Stimulated activated CD4-positive, alpha-beta T cell treated with anti-CD3 and anti-CD28 coated beads, Interleukin-12 subunit alpha, Interleukin-12 subunit beta, amount 100 ng/mL, for 4 hours (primary cell): Measurements from ENCODE around the gene CTIF.
A peak's percentile ranks its signal among the peaks of the same experiment; 100 is the strongest.

Experiments used
- DNase-seq: peaks from one replicate; pipeline ENCODE4 v3.0.0-alpha.2; 2020

The CTIF gene

DNA sequence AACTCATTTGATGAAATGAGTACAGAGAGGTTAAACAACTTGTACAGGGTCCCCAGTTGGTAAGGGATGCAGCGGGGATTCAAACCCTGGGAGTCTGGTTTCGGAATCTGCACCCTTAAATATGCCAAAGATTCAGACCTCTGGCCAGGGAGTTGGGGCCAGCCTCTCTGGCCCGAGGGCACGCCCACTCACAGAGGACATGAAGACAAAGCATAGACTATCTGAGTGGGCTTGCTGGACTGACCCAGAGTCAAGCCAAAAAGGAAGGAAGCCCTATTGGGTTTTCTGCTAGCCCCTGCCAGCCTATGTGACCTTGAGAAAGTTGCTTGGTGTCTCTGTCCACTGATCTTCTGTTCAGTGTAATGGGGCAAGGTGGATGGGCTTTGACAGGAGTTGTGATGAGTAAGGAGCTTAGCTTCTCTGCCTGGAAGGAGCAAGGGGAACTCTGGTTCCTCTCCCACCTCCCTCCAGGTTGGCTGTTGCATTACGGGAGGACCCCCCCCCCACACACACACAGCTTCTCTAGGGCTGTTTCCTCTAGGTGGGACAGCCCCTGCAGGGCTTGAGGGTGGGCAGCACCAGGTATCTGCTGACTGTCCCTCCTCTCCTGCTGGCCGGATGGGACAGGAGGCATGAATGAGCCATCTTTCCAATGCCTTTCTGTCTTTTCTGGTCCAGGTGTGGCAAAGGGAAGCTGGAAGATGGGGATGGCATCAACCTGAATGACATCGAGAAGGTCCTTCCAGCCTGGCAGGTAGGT is 131.3 kb downstream of the CTIF start:
- DNase-seq, result no peak

DNA sequence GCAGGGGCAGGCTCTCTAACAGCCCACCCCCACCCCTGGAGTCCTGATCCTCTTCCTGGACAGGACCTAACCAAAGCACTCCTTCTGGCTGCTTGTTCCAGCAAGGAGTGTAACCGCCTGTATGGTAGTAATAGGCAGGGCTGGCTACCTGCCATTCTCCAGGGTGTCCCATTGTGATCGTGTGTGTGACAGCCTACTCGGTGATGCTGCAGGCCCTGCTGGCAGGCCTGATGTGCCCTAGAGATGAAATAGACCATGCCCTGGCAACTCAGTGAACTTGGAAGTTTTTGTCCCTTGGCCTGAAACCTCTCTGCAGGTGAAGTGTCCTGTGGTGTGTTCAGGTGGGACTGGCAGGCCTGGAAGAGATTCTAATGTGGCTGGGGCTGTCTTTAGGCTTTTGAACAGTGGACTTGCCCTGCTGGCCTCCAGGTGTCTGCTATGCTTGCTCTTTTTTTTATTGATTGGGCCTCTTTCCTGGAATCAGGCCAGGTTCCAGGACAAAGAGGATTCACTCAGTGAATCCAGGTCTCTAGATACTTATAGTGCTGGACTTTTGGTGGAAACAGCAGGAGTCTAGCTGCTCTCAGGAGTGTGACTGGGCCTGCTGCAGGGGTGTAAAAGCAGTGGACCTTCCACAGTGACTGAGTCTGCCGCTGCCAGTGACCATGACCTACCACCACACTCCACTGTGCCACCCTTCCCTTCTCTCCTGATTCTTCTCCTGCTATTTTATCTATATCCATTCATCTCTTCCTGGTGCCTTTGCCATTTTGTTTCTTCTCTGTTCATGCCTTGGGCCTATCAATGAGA is 132.1 kb downstream of the CTIF start:
- no peak for DNase-seq

DNA sequence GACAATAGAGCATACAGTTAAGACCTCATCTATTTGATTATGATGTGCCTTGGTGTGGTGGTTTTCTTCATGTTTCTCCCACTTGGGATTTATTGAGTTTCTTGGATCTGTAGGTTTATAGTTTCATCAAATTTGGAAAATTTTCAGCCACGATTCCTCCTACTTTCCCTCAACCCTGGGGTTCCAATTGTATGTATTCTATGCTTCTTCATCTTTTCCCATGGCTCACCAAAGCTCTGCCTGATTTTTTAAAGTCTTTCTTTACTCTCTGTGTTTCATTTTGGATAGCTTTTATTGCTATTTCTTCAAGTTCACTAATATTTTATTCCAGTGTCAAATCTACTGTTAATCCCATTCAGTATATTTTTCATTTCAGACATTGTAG is 132.7 kb downstream of the CTIF start:
- DNase-seq, result no peak

DNA sequence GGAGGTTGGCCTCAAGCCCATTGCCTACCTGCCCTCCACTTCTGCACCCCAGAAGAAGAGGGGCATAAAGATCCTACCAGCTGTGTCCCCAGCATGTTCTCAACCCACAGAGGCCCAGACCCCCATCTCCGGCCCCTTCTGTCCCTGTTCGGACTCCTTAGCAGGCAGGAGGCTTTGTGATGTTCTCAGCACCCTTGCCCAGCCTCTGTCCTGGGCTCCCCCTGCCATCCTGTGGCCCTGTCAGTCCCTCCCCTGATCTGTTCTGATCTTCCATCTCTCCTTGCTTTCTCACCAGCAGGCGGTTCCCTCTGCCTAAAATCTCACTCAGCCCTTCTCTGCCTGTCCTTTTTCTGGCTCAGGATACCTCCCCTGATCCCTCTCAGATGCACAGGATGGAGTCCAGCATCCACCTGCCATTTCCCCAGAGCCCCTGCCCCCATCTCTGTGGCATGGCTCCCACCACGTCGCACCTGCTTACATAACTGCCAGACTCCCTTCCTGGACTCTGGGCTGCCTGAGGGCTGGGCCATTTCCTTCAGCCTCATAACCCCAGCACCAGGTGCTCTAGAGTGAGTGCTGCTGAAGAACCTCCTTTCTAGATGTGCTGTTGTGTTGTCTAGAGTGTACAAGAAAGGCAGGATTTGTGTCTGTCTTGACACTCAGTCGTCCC is 134.0 kb downstream of the CTIF start:
- no peak for DNase-seq

DNA sequence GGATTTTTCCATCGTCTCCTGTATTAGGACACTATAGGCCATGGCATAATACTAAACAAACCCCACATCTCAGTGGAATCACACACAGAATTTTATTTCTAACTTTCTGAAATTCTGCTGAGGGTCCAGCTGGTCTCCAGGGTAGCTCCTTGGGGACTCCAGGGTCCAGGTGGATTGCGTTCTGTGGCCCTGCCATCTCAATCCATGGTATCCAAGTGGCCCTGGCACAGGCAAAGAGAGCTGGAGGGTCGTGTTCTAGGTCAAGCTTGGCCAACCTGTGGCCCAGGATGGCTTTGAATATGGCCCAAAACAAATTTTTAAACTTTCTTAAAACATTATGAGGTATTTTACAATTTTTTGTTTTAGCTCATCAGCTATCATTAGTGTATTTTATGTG is 134.6 kb downstream of the CTIF start:
- no peak for DNase-seq

DNA sequence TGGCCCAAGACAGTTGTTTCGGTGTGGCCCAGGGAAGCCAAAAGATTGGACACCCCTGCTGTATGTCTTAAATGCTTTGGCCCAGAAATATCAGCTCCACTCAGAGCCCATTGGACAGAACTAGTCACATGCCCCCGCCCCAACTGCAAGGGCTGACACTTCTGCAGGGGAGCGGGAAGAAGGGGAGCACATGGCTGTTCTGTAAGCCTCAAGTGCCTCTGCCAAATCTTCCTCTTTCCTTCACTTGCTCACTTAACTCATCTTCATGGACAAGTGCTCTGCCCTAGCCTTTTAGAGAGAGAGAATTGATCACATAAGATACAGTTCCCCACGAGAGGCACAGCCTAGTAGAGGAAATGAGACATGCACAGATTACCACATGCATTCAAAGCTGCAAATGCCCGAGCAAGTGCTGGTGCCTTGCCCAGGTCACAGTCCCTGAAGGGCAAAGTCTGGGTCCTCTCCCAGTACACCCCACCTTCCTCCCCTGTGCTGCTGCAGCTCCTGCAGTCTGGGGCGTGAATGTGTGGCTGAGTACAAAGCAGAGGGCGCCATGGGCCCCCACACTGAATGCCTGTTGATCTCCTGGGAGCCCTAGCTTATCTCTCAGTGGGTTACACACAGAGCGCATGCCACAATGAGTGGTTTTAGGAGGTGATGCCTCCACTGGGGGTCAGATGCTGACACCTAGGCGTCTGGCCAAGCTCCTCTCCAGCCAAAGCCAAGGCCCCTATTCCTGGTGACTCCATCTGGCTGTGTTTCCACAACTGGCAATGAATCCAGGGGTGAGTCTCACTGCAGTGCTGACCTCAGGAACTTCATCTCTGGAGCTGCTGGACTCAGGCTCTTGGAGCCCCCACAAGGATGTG is 135.3 kb downstream of the CTIF start:
- DNase-seq, result no peak

DNA sequence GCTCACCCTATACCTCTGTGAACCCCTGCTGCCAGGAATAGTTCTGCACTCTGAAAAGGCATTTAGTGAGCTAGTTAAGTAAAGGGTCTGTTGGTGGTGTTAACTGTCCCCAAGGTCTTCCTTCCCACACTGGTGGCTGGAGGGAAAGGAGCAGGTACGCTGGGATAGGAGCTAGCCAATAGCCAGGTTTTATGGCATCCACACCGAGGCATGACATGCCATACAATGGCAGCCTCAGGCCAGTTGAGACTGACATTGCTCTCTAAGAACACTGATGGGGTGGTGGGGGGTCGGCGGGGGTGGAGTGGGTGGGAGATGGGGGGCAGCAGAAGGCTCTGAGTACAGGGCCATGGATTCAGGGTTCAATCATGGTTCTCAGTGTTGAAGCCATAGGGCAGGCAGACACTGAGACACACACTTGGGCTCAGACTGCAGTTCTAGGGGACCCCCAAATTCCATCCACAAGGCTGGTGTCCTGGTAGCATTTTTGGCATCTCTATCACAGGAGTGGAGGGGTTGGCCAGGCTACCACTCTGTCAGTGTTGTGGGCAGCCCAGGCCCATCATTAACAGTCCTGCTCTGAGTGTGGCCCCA is 136.0 kb downstream of the CTIF start:
- DNase-seq, result no peak

DNA sequence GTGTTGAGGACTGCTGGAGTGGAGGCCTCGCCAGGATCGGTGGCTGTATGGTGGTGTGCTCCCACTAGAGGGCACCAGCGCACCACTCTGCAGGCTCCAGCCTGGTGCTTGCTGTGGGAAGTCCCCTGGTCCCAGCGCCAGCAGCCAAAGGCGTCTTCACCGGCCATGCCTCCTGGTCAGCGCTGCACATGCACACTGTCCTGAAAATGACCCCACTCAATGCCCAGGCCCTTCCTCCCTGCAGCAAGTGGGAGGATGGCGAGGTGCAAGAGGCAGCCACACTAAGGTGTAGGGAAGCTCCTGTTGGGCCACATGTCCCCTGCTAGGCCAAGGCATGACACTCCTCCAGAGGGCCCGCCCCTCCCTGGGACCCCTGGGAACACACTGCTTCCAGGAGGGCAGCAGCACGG is 136.5 kb downstream of the CTIF start:
- peak; percentile 82 for DNase-seq

DNA sequence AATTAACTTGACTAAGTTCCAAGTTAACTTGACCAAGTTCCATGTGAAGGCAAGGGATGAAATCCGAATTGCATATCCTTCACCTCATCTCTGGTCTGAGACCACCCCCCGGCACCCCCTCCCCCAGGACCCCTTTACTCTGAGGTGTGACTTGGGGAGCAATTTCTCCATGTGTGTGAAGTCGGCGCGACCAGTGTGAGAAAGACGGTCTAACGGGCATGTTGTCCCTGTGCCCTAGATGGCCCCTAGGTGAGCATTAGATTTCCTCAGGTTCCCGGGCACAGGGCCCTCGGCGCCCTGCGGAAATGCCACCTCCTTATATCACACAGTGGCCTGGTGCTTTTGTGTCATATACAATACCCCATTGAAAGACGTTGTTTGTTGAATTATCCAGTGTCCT is 137.1 kb downstream of the CTIF start:
- DNase-seq, result no peak

DNA sequence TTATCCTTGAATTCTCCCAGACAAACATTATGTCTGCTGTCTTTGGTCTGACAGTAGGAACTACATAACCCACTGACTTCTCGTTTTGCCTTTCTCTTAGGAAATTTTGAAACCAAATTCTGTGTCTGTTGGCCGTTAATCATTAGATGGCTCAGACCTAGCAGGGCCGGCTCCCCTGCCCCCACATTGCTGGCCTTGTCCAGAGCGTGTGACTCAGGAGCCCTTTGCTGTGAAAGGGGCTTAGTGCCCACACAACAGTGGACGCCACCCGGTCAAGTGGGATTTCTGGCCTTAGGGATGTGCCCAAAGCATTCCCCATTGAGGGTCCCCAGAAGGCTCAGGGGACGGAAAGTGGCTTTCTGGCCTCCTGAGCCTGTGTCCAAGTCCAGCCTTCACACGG is 137.5 kb downstream of the CTIF start:
- DNase-seq, result no peak

DNA sequence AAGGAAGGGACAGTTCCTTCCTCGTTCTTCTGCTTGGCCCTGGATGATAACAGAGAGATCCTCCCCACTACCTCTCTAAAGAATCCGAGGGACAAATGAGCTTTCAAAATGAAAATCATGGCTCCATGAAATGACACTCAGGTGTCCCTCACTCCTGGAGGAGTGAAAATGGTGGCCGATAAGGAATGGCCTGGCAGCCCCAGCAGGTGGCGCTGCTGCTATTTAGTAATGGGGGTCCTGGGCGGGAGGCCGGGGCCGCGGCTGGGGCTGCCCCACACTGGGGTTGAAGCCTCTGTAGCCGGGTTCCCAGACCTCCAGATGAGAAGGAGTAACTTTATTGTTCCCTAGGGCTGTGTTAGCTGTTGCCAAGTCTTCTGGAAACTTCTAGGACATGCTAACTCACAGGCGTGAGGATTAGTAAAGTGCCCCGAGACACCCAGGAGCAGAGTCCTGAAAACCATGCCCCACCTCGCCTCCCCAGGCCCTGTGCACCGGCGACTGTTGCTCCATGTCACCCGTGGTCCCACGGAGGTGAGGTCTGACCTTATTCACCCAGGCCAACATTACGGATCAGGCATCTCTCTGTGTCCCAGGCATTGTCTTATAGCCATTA is 138.0 kb downstream of the CTIF start:
- DNase-seq, result peak; percentile 66

DNA sequence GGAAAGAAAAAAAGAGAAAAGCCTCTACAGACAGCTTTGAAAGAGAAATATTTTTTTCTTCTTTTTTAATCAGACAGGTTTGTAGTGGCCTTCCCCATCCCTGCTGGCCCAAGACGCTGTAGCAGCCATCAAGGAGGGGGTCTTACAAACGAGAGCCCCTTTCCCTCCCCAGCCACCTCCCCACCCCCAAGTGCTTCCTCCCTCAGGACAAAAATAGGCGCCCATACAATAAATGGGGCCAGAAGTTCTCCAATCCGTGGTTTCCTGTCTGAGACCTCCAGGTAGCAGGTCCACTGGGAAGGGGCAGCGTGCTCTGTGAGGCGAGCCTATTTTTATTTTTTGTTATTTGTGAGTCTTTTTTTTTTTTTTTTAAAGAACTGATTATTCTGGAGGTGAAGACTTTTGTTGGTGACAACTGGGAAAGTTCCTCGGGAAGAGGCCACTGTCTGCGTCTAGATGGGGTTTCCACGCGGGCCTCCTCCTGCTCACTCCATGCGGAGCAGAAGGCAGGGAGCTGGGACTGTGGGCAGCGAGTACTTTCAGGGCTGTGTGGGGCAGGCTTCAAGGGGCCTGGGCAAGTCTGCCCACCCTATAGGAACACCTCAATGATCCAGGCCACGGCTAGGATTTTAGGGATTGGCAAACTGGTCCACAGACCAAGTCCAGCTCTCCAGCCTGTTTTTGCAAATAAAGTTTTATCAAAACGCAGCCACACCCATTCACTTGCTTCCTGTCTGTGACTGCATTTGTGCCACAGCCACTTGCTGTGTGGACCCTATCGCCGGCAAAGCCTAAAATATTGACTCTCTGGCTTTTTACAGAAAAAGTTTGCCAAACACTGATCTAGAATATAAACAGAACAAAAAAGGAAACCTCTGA is 139.6 kb downstream of the CTIF start:
- DNase-seq, result no peak

DNA sequence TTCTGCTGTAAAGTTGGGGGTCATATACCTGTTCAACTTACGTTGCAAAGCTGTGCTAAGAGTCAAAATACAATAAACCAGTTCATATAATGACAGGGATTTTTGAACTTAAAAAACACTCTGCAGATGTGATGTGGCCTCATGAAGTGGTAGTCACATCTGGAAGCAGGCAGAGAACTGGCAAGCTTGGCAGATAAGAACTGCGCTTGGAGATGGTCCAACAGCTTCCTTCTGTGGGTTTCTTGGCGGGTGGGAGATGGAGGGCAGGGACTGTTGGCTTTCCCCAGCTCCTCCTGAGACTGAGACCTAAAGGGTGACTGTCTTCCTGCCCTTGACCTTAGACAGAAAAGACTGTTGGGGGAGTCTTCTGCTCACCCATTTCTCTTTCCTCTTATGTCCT is 140.4 kb downstream of the CTIF start:
- no peak for DNase-seq

DNA sequence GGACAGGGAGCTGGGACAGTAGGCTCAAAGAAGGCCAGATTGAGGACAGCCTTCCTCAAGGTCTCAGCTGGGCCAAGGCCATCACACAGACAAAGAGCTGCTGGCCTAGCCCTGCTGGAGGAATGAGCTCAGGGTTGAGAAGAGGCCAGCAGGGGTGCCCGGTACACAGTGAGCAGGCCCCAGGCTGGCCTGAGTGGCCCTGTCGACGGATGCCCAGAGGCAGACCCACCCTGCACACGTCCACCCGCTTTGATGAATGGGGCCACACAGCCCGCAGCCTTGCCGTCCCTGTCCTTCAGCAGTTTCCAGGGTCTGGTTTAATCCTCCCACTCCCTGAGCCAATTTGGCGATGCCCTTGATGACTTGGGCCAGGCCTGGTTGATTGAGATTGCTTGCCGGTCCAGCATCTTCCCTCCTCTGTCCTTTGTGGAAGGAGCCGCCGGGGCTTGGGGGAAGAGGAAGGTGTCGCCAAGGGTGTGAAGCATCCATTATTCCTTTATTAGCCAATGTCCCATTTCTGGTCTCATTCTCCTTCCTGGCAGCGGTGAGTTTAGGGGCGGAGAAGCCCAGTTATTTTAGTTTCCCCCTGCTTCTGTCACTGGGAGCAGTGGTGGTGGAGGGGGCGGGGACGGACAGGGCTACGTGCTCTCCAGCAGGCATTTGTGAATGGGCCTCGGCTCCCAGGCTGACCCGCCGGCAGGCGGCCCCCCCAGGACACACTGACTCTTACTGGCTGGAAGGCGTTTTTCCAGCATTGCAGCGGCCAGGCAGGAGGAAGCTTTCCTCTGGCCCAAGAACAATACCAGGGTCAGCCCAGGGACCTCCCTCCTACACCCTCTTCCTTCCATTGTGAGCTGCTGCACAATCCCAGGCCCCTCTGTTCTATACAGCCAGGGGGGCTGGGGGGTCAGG is 141.8 kb downstream of the CTIF start:
- no peak for DNase-seq

DNA sequence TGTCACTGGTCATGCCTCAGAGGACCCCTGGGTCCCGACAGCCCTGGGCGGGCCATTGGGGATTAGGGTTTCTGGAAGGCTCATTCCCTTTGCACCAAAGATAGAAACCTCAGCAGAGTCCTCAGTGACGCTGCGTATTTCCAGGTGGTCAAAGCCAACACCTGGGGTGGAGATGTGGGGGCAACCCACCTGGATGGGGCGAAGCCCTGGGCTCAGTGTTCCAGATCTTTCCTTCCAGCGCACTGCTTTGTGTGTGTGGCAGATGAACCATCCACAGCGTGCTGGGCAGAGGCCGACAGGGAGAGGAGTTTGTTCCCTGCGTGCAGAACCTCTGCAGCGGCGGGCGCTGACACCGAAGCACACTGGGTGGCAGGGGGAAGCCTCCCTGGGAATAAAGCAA is 143.9 kb downstream of the CTIF start:
- no peak for DNase-seq

DNA sequence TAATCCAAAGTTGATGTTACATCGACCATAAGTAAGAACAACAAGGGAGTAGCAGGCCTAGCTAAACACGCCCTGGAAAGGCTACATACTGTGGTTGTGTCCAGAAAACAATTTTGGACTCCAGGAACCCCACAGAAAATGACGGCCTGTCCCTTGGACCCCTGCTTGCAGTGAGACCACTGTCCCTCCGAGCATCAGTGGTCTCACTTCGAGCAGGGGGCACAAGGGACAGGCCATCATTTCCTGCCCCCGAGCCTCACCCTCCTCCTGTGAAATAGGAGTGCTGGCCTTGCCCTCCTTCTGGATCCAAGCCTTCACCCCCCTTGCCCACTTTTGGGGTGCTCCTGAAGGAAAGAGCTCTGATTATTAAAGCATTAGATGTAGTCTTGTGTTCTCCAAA is 144.4 kb downstream of the CTIF start:
- DNase-seq, result no peak

DNA sequence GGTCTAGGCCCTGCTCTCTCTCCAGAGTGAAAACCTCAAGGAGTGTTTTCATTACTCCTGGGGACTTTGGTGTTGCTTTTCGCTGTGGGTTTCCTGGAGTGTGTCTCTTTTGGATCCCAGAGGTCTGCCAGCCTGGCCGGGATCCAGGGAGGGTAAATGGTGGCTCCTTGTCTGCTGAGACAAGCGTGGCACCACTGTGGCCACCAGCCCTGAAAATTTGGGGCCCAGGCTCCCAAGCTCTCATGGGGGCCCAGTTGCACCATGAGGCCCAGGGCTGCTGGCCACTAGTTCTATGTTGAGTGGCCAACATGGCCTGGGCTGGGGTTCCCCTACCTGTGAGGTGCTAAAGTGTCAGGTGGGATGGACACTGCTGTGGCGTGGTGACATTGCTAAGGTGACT is 144.8 kb downstream of the CTIF start:
- DNase-seq, result no peak

DNA sequence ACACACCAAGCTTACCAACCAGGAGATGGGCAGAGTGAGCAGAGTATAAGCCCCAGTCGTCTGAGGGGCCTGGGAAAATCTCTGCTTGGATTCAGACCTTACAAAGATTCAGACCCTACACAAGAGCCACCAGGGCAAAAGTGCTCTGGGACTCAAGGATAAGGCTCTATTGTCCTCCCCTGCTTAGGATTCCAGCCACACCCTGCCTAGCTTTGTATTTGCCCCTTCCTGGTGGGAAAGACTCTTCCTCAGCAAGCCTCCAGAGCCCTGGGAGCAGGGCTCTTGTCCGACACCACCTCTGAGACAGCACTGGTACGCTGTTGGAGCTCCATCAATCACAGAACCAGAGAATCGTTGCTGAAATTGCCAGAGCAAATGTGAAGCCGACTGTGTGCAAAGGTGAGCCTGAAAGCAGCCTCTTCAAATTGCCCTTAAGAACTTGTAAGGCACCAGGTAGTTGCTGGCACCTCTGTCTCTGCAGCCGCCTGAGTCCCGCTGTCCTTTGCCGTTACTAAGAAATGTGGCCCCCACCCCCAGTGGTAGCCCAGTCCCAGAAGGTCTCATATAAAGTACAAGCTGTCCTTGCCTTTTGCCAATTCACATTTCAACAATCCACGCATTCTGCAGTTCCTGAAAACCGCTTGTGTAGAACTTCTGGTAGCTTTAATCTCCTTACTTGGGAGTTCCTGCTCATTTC is 148.7 kb downstream of the CTIF start:
- no peak for DNase-seq

DNA sequence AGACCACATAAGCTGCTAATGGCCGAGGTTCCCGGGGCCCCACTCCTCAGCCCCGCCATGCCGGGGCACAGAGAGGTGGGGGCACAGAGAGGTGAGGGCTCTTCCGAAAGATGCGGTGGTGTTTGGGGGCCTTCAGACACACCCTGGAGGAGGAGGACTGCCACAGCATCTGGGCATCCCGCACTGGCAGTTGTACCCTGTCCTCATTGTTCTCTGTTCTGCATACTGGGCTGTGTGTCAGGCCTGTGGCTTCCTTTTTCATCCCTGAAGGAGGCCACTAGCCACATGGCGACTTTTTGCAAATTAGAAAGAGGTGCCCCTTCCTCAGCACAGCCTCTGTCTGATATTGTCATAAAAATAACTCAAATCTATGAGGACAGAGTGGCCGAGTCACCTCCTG is 150.1 kb downstream of the CTIF start:
- DNase-seq, result no peak
